SK-N-MC (cell line): ENCODE measurements around the gene MAPKBP1.
"Not testable (repeated sequence)": the region's sequence is repeated elsewhere in the genome, so short reads cannot be mapped to it uniquely, and the experiment has no call there.

Source experiments
- DNase-seq: peaks from one replicate; pipeline ENCODE4 v3.0.0-alpha.2; 2011; ENCODE audit warnings: low read depth, low spot score
- H3K27ac ChIP-seq: fragments of 200-600 bp; sonication (generic); 2 replicates; pipeline ENCODE4 v1.5.1; 2016; ENCODE audit warnings: mixed run types
- H3K36me3 ChIP-seq: fragments of 200-600 bp; sonication (generic); 2 replicates; pipeline ENCODE4 v1.6.1; 2017; ENCODE audit warnings: antibody characterized with exemption, low read length, mixed read lengths; ENCODE audit not compliant: insufficient read depth
- H3K4me3 ChIP-seq: fragments of 200-600 bp; sonication (generic); 2 replicates; pipeline ENCODE4 v1.5.1; 2016
- H3K9ac ChIP-seq: fragments of 200-600 bp; sonication (generic); 2 replicates; pipeline ENCODE4 v1.8.0; 2017; ENCODE audit warnings: mixed run types, mixed read lengths; ENCODE audit not compliant: insufficient read length
- H3K9me3 ChIP-seq: fragments of 200-600 bp; sonication (generic); 2 replicates; pipeline ENCODE4 v1.6.1; 2017; ENCODE audit warnings: low read depth, mild to moderate bottlenecking, antibody characterized with exemption, low read length, moderate library complexity, mixed read lengths
- EZH2 ChIP-seq: fragments of 200-600 bp; sonication (generic); IDR thresholded peaks from one replicate; pipeline ENCODE4 v1.6.1; 2017; ENCODE audit warnings: antibody characterized with exemption
- FOXP2 ChIP-seq: optimal IDR thresholded peaks from 2 replicates; pipeline ENCODE3; 2011; ENCODE audit warnings: mild to moderate bottlenecking, moderate library complexity; ENCODE audit not compliant: insufficient read depth; ENCODE audit errors: extremely low read length, control extremely low read depth
- POLR2AphosphoS5 ChIP-seq: IDR thresholded peaks from 2 replicates; pipeline ENCODE4 v1.6.1; 2012; ENCODE audit warnings: mild to moderate bottlenecking, low read depth, low read length, borderline replicate concordance

MAPKBP1 gene

GRCh38 chr15:41829959-41830646 lies 55.8 kb downstream of the MAPKBP1 start:
- H3K27ac ChIP-seq: no peak overlapping the region
- no peak overlapping the region for H3K9ac ChIP-seq
- no peaks in the 10 kb centered on the region for H3K9me3 ChIP-seq
- H3K4me3 ChIP-seq: no peak overlapping the region
- no peak for DNase-seq
- H3K36me3 ChIP-seq: no peaks in the 10 kb centered on the region
- TF ChIP-seq EZH2: no peak

- not testable (repeated sequence) for H3K27ac ChIP-seq, H3K9ac ChIP-seq
These were observed 57.0 kb downstream of the MAPKBP1 start for GRCh38 chr15:41831291-41831690.

GRCh38 chr15:41832208-41832607 lies 57.9 kb downstream of the MAPKBP1 start:
- TF ChIP-seq FOXP2: no peak
- no peak for TF ChIP-seq EZH2
- TF ChIP-seq POLR2AphosphoS5: no peak
- no peaks in the 10 kb centered on the region for H3K36me3 ChIP-seq
- DNase-seq: no peak

More at GRCh38 chr15:41831291-41831690, 57.0 kb downstream of the MAPKBP1 start:
- not testable (repeated sequence) for H3K9me3 ChIP-seq, H3K36me3 ChIP-seq, DNase-seq, H3K4me3 ChIP-seq

GRCh38 chr15:41832875-41833274 lies 58.6 kb downstream of the MAPKBP1 start:
- no peaks in the 10 kb centered on the region for H3K36me3 ChIP-seq
- H3K27ac ChIP-seq: no peak overlapping the region
- H3K9ac ChIP-seq: no peak overlapping the region
- no peaks in the 10 kb centered on the region for H3K9me3 ChIP-seq
- no peak overlapping the region for H3K4me3 ChIP-seq
- DNase-seq: no peak
- no peak for TF ChIP-seq POLR2AphosphoS5
- no peak for TF ChIP-seq EZH2
- no peak for TF ChIP-seq FOXP2

More at GRCh38 chr15:41832208-41832607, 57.9 kb downstream of the MAPKBP1 start:
- Histone ChIP-seq H3K9me3 (no peaks in the 10 kb centered on the region), H3K9ac (no peak overlapping the region), H3K27ac (no peak overlapping the region), H3K4me3 (no peak overlapping the region)

- Histone ChIP-seq H3K9me3 (no peaks in the 10 kb centered on the region), H3K36me3 (no peaks in the 10 kb centered on the region), H3K27ac (no peak overlapping the region), H3K9ac (no peak overlapping the region), H3K4me3 (no peak overlapping the region)
- no peak for DNase-seq
- no peak for TF ChIP-seq POLR2AphosphoS5
These were observed 59.8 kb downstream of the MAPKBP1 start for GRCh38 chr15:41834096-41834495.

GRCh38 chr15:41836073-41836472 lies 61.8 kb downstream of the MAPKBP1 start:
- no peaks in the 10 kb centered on the region for H3K9me3 ChIP-seq
- H3K36me3 ChIP-seq: no peaks in the 10 kb centered on the region
- H3K4me3 ChIP-seq: no peak overlapping the region
- no peak overlapping the region for H3K9ac ChIP-seq
- TF ChIP-seq EZH2: no peak
- TF ChIP-seq POLR2AphosphoS5: no peak
- no peak for TF ChIP-seq FOXP2
- DNase-seq: no peak
- no peak overlapping the region for H3K27ac ChIP-seq

- Histone ChIP-seq H3K27ac (no peak overlapping the region), H3K4me3 (no peak overlapping the region), H3K36me3 (no peaks in the 10 kb centered on the region), H3K9me3 (no peaks in the 10 kb centered on the region), H3K9ac (no peak overlapping the region)
- no peak for TF ChIP-seq POLR2AphosphoS5
- no peak for TF ChIP-seq FOXP2
- no peak for TF ChIP-seq EZH2
- no peak for DNase-seq
These were observed 62.6 kb downstream of the MAPKBP1 start for GRCh38 chr15:41836713-41837454.

GRCh38 chr15:41838400-41838897 lies 64.2 kb downstream of the MAPKBP1 start, which contains the start of gene PLA2G4B:
TSS of gene PLA2G4B (plus strand) at chr15:41838847. CDS start at chr15:41838914, 67 bp downstream.
- no peak within 1 kb of the TSS for H3K27ac ChIP-seq
- no peak for TF ChIP-seq FOXP2
- no peaks in the 10 kb centered on the region for H3K36me3 ChIP-seq
- H3K9me3 ChIP-seq: no peaks in the 10 kb centered on the region
- no peak for DNase-seq
- no peak within 1 kb of the TSS for H3K4me3 ChIP-seq
- no peak within 1 kb of the TSS for H3K9ac ChIP-seq

GRCh38 chr15:41839781-41840491 lies 65.7 kb downstream of the MAPKBP1 start:
- H3K9ac ChIP-seq: no peak overlapping the region
- no peaks in the 10 kb centered on the region for H3K9me3 ChIP-seq
- no peak overlapping the region for H3K27ac ChIP-seq
- H3K36me3 ChIP-seq: no peaks in the 10 kb centered on the region
- TF ChIP-seq POLR2AphosphoS5 (no peak), EZH2 (no peak), FOXP2 (no peak)
- H3K4me3 ChIP-seq: no peak overlapping the region
- DNase-seq: no peak
